Thoracic aorta (tissue), 2 donors: ENCODE results near the gene HMCN1. TPM values are rescaled to one million over a fixed set of nuclear protein-coding genes. Genes with fewer than 3 reads are reported as not detected.

Experiments
- ATAC-seq: fragments of 150-250 bp; one replicate; pipeline ENCODE4 v1.8.0; 2017; ENCODE audit warnings: low read depth; ENCODE audit not compliant: insufficient number of reproducible peaks, low FRiP score
- DNase-seq: peaks from one replicate; pipeline ENCODE4 v3.0.0-alpha.2; 2020; ENCODE audit warnings: low spot score
- H3K27ac ChIP-seq, 2 donors: fragments of 200-600 bp; sonication (generic); 1 replicate in 1 of 2; 2 replicates in 1 of 2; pipeline ENCODE4 v1.5.1; 2016; ENCODE audit warnings: mild to moderate bottlenecking in 2 of 2, moderate library complexity in 2 of 2
- H3K27me3 ChIP-seq: fragments of 200-600 bp; sonication (generic); replicated peaks from 2 replicates; pipeline ENCODE4 v1.6.0; 2016; ENCODE audit warnings: mild to moderate bottlenecking; ENCODE audit not compliant: insufficient read depth
- H3K36me3 ChIP-seq: fragments of 200-600 bp; sonication (generic); one replicate; pipeline ENCODE4 v1.5.1; 2016
- H3K4me1 ChIP-seq, 2 donors: fragments of 200-600 bp; sonication (generic); 1 replicate in 1 of 2; 2 replicates in 1 of 2; pipeline versions ENCODE4 v1.5.1 to v1.6.0; 2016; ENCODE audit warnings: low read depth in 2 of 2, mild to moderate bottlenecking in 1 of 2; ENCODE audit not compliant: control insufficient read depth in 1 of 2
- H3K4me3 ChIP-seq: fragments of 200-600 bp; sonication (generic); 2 replicates; pipeline ENCODE4 v1.5.1; 2016; ENCODE audit warnings: mild to moderate bottlenecking
- H3K9me3 ChIP-seq: fragments of 200-600 bp; sonication (generic); 2 replicates; pipeline ENCODE4 v1.5.1; 2016
- total RNA-seq, 2 donors: library from RNA; depleted of rRNA; stranded (reverse); fragments of >200 nt; gene quantifications; one replicate each; pipeline versions ENCODE4 v1.1.0 to v1.2.3, GENCODE V29; 2016
- TF ChIP-seq, protein P1 (sequence below): fragments of 200-600 bp; sonication (generic); IDR thresholded peaks from one replicate; pipeline ENCODE4 v1.5.1; 2019; ENCODE audit warnings: antibody characterized with exemption

Gene HMCN1
- total RNA-seq, 2 donors from 2014 or later = 142 to 191 TPM

DNA sequence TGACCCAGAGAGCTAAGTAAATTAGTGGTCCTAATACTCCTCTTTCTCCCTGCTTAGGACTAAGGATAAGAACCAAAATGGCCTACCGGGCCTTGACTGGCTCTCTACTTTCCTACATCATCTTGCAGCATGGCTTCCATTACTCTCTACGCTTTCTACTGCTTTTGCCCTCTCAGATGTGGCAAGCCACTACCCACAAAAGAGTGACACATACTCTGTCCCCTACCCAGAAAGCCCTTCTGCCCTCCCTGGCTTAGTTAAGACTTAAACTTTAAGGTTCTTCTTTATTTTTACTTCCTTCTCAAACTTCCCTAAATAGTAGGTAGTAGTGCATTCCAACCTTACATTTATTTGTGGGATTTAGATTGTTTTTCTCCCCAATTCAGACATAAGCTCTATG lies 412.8 kb downstream of the HMCN1 start:
- peaks cover 12 to 36% of the 10 kb centered on the region in 2 donors for H3K4me1 ChIP-seq
- H3K36me3 ChIP-seq = peaks cover 33% of the 10 kb centered on the region
- no peak for ATAC-seq
- no peak overlapping the region for H3K4me3 ChIP-seq
- H3K27ac ChIP-seq = no peak overlapping the region
- no peak for DNase-seq
- TF ChIP-seq, protein P1, sequence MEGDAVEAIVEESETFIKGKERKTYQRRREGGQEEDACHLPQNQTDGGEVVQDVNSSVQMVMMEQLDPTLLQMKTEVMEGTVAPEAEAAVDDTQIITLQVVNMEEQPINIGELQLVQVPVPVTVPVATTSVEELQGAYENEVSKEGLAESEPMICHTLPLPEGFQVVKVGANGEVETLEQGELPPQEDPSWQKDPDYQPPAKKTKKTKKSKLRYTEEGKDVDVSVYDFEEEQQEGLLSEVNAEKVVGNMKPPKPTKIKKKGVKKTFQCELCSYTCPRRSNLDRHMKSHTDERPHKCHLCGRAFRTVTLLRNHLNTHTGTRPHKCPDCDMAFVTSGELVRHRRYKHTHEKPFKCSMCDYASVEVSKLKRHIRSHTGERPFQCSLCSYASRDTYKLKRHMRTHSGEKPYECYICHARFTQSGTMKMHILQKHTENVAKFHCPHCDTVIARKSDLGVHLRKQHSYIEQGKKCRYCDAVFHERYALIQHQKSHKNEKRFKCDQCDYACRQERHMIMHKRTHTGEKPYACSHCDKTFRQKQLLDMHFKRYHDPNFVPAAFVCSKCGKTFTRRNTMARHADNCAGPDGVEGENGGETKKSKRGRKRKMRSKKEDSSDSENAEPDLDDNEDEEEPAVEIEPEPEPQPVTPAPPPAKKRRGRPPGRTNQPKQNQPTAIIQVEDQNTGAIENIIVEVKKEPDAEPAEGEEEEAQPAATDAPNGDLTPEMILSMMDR = no peak
- H3K9me3 ChIP-seq = no peaks in the 10 kb centered on the region
- no peaks in the 10 kb centered on the region for H3K27me3 ChIP-seq

DNA sequence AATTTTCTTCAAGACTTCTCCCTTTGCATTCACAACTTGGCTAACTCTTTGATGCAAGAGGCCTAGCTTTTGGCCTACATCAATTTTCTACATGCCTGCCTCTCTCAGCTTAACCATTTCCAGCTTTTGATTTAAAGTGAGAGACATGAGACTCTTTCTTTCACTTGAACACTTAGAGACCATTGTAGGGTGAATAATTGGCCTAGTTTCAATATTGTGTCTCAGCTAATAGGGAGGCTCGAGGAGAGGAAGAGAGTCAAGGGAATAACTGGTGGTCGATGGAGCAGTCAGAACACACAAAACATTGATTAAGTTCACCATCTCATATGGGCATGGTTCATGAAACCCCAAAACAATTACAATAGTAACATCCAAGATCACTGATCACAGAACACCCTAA lies 415.4 kb downstream of the HMCN1 start:
- Histone ChIP-seq H3K27ac (no peak overlapping the region), H3K9me3 (no peaks in the 10 kb centered on the region), H3K27me3 (no peaks in the 10 kb centered on the region), H3K4me3 (no peak overlapping the region), H3K4me1 (peaks cover 14 to 29% of the 10 kb centered on the region in 2 donors), H3K36me3 (peaks cover 26% of the 10 kb centered on the region)
- DNase-seq = no peak
- no peak for ATAC-seq
- TF ChIP-seq, protein P1 = no peak

DNA sequence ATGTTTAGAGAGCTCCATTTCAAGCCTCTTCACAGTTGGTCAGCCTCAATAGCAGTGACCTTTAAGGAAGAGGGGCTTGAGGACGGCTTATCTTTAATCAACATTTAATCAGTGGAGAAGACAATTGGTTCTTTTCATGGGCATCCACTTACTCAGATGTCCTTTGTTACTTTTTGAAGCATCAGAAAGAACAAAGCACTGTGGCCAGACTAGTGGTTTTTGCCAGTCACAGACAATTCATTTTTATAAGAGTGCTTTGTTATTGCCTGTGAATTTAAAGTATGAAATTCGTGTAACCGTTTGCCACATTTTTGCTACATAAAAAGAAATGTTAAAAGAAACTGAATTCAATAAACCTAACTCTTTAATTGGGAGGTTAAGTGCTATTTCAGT lies 418.0 kb downstream of the HMCN1 start:
- Histone ChIP-seq H3K9me3 (no peaks in the 10 kb centered on the region), H3K27me3 (no peaks in the 10 kb centered on the region), H3K27ac (peak overlapping the region; percentile 31 to 34), H3K4me1 (peaks cover 14 to 34% of the 10 kb centered on the region in 2 donors), H3K4me3 (no peak overlapping the region), H3K36me3 (peaks cover 4% of the 10 kb centered on the region)
- TF ChIP-seq, protein P1 = no peak
- no peak for ATAC-seq
- no peak for DNase-seq

DNA sequence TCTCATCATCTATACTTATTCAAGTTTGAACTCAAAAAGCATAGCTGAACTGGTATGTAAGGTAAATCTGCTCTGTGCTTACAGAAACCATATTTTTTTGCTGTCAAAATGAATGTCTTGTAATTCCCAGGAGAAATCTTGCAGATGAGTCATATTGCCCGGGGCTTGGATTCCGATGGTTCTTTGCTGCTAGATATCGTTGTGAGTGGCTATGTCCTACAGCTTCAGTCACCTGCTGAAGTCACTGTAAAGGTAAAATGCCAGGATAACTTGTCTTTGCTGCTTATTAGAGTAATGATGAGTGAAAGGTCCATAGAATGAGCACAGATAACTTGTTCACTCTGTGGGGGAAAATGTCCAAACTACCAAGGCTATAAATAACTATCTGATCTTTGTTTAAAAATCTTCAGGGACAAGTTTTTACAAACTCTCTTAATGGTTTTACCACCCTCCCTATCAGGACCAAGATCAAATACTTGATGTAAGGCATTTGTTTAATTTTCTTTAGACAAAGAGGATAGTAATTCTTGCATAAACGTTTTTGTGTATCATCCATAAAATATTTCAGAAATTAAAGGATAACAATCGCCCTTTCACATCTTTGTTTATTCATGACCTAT lies 418.5 kb downstream of the HMCN1 start:
- peak overlapping the region in 1 of 2 donors; percentile 34 for H3K27ac ChIP-seq
- TF ChIP-seq, protein P1 = no peak
- DNase-seq = no peak

DNA sequence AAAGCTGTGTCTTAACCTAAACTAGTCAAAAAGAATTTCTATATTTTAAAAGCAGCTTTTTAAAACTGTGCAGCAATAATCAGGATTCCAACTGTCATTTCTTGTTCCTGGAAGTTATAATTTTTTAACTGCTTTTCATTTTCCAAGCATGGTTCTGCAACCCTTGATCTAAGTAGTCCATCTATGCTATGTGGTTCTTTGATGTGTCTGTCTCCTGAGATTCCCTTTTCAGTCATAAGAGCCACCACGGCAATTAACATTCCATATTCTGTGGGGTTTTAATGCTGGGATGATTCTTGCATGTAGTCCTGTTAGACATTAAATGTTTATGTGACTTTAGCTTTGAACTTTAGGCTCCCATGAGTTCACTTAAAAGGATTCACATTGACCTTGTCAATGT lies 420.5 kb downstream of the HMCN1 start:
- TF ChIP-seq, protein P1 = no peak
- no peak for ATAC-seq
- Histone ChIP-seq H3K27me3 (no peaks in the 10 kb centered on the region), H3K36me3 (peaks cover 4% of the 10 kb centered on the region), H3K9me3 (no peaks in the 10 kb centered on the region), H3K27ac (peak overlapping the region in 1 of 2 donors; percentile 35), H3K4me1 (peaks cover 14 to 34% of the 10 kb centered on the region in 2 donors), H3K4me3 (no peak overlapping the region)
- no peak for DNase-seq

More for the DNA sequence above, 418.5 kb downstream of the HMCN1 start:
- Histone ChIP-seq H3K4me1 (peaks cover 14 to 34% of the 10 kb centered on the region in 2 donors), H3K36me3 (peaks cover 4% of the 10 kb centered on the region), H3K27me3 (no peaks in the 10 kb centered on the region), H3K4me3 (no peak overlapping the region), H3K9me3 (no peaks in the 10 kb centered on the region)
- no peak for ATAC-seq
